ENCODE data around the gene ZNF438.

DNA sequence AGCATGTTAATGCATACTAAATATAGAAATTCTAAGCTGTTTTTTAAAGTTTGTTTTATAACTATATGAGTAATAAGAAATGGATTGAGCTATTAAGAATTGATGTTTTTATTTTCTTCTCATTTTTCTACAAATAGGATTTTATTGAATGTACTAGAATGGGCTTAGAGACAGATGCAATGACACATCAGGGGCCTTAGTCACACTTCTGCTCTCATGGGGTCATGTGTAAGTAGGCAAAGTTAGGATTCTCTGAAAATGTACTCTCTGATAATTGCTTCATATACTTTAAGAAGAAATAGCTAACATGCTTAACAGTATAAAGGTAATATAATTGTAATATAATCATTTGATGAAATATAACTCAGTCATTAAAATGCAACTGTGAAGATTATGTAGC, 154.6 kb downstream of the ZNF438 start:
- TF ChIP-seq SP1 (IDR thresholded peaks at IDR 0.05) = no peak
- TF ChIP-seq TARDBP (IDR thresholded peaks at IDR 0.05) = no peak
